ENCODE data around the gene ADARB1. TPM values are rescaled to one million over a fixed set of nuclear protein-coding genes. Genes with fewer than 3 reads are reported as not detected.

Gene ADARB1
- total RNA-seq, 1 donor from 2014 or later: 14.5 TPM

GRCh38 chr21:45225041-45225740 is 150.8 kb downstream of the ADARB1 start:
- Mint-ChIP-seq H3K4me1 (ENCODE audit: unreplicated experiment) (no peaks in the 10 kb centered on the region), H3K9me3 (ENCODE audit: unreplicated experiment) (no peaks in the 10 kb centered on the region), H3K27me3 (ENCODE audit: unreplicated experiment) (peaks cover 3% of the 10 kb centered on the region), H3K27ac (ENCODE audit: unreplicated experiment) (no peak overlapping the region), H3K36me3 (ENCODE audit: low read depth, unreplicated experiment) (peaks cover 5% of the 10 kb centered on the region), H3K4me3 (ENCODE audit: unreplicated experiment) (no peak overlapping the region)
- no peak for DNase-seq (ENCODE audit: low spot score)
- no peak for TF ChIP-seq CTCF (IDR thresholded peaks at IDR 0.05; ENCODE audit: unreplicated experiment)

GRCh38 chr21:45225741-45226327 is 151.5 kb downstream of the ADARB1 start:
- Mint-ChIP-seq H3K4me3 (ENCODE audit: unreplicated experiment) (no peak overlapping the region), H3K9me3 (ENCODE audit: unreplicated experiment) (no peaks in the 10 kb centered on the region), H3K27ac (ENCODE audit: unreplicated experiment) (no peak overlapping the region), H3K36me3 (ENCODE audit: low read depth, unreplicated experiment) (peaks cover 4% of the 10 kb centered on the region), H3K27me3 (ENCODE audit: unreplicated experiment) (peaks cover 3% of the 10 kb centered on the region), H3K4me1 (ENCODE audit: unreplicated experiment) (no peaks in the 10 kb centered on the region)
- no peak for DNase-seq (ENCODE audit: low spot score)
- TF ChIP-seq CTCF (IDR thresholded peaks at IDR 0.05; ENCODE audit: unreplicated experiment): no peak

GRCh38 chr21:45226540-45227326 is 152.4 kb downstream of the ADARB1 start:
- H3K27me3 Mint-ChIP-seq (ENCODE audit: unreplicated experiment): peaks cover 3% of the 10 kb centered on the region
- no peak overlapping the region for H3K4me3 Mint-ChIP-seq (ENCODE audit: unreplicated experiment)
- H3K36me3 Mint-ChIP-seq (ENCODE audit: low read depth, unreplicated experiment): no peaks in the 10 kb centered on the region
- H3K4me1 Mint-ChIP-seq (ENCODE audit: unreplicated experiment): no peaks in the 10 kb centered on the region
- no peaks in the 10 kb centered on the region for H3K9me3 Mint-ChIP-seq (ENCODE audit: unreplicated experiment)
- TF ChIP-seq CTCF (IDR thresholded peaks at IDR 0.05; ENCODE audit: unreplicated experiment): no peak
- DNase-seq (ENCODE audit: low spot score): no peak
- no peak overlapping the region for H3K27ac Mint-ChIP-seq (ENCODE audit: unreplicated experiment)

- no peak for TF ChIP-seq CTCF (IDR thresholded peaks at IDR 0.05; ENCODE audit: unreplicated experiment)
- Mint-ChIP-seq H3K4me1 (ENCODE audit: unreplicated experiment) (no peaks in the 10 kb centered on the region), H3K27ac (ENCODE audit: unreplicated experiment) (no peak overlapping the region), H3K4me3 (ENCODE audit: unreplicated experiment) (no peak overlapping the region), H3K27me3 (ENCODE audit: unreplicated experiment) (peaks cover 2% of the 10 kb centered on the region), H3K36me3 (ENCODE audit: low read depth, unreplicated experiment) (no peaks in the 10 kb centered on the region), H3K9me3 (ENCODE audit: unreplicated experiment) (no peaks in the 10 kb centered on the region)
- no peak for DNase-seq (ENCODE audit: low spot score)
These were observed 153.4 kb downstream of the ADARB1 start for GRCh38 chr21:45227735-45228134.

Data from endothelial cell (in vitro differentiated cells).